IPS-11a (cell line): ENCODE results near the gene SNRNP200.

ENCODE experiments used
- H3K4me3 ChIP-seq: one replicate; pipeline ENCODE4 v1.5.1; 2013; ENCODE audit warnings: low read depth, low read length, control low read depth

The SNRNP200 gene

DNA sequence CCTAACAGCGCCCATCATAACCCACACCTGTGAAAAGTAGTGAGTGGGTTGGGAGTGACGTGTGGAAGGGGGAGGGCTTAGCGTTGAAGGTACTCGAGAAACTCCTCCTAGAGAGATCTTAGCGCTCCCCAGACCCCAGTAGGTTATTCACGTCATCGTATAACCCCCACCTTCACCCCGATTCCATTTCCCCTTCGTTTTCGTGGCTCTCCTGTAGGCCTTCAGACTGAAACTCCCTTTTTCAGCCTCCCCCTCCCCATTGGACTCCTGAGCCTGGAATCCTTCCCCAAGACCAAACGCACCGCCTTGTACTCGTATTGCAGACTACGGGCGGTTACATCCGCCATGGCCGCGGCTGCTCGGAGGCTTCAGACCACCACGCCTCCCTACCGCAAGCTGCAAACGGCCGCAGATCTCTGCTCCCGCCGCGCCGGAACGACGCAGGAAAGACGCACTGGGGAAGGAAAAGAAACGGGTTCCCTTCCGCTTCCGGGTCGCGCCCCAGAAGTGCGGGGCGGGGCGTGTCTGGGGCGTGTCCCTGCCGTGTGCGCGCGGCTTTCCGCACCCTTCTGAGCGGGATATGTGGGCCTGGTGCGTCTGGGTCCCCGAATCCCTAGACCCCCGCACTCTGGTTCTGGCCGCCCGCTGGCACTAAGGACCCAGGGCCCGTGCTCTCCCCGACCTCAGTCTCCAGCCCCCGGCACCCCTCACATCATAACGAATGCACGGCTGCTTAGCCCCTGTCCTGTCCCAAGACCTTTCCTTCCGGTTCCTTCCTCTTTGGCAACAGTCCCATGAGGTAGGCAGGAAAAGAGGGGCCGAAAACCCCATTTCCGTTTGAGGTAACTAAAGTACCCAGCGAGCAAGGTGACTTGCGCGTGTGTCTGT is at the start of gene SNRNP200:
TSS of gene SNRNP200 (minus strand) at position 456 of the 888 bp plus-strand sequence. CDS start at position 347, 109 bp downstream.
- H3K4me3 ChIP-seq, result peak within 1 kb of the TSS; percentile 91

DNA sequence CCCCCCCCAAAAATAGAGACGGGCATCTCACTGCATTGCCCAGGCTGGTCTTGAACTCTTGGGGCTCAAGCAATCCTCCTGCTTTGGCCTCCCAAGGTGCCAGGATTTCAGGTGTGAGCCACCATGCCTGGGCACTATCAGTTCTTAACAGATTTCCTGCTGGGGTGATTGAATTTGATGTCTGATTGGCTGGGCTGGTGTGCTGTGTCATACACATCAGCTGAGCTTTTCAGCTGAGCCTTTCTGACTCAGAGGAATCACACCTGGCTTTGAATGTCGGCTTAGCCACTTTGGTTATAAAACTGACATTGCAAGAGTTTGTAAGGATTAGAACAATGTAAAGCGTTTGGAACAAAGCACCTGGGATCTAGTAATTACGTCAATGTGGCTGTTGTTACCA is 49.1 kb upstream of the SNRNP200 start:
- no peak overlapping the region for H3K4me3 ChIP-seq

DNA sequence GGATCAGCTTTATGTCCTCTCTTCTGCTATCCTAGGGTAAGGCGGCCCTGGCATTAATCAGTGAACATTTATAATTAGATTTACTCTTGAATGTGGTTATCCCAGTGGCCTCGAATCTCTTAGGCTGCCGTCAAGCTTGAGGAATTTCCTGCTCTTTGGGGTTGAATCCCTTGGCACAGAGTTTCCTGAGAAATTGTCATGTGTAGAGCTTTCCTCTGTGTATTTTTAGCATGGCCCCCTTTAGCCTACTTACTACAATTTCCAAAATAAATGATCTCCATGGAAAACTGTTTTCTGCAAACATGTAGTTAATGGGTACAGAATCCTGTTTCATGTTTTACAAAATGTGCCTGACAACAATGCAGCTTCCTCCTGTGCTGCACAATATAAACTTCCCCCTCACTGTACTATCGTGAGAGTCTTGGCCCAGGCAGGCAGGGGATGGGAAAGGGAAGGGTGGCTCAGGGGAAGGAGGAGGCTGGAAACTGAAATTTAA is 48.3 kb upstream of the SNRNP200 start:
- no peak overlapping the region for H3K4me3 ChIP-seq

GRCh38 chr2:96353032-96353561 is 47.8 kb upstream of the SNRNP200 start:
- no peak overlapping the region for H3K4me3 ChIP-seq

DNA sequence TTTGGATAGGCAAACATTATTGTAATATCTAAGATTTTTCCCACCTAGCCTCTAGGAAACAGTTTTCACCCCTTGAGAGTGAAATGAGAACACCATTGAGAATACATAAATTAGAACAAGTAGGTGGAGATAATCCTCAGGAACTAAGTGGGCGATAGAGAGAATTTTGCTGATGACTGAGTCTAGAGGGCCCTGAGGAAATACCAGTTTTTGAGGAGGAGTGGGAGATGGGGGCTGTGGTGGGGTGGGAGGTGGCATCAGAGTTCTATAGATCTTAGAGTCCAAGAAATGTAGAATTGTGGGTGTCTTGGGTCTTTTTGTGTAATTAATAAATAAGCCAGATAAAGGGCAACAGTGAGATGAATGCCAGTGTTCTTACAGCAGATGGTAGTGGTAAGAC is 42.0 kb upstream of the SNRNP200 start:
- H3K4me3 ChIP-seq, result no peak overlapping the region

DNA sequence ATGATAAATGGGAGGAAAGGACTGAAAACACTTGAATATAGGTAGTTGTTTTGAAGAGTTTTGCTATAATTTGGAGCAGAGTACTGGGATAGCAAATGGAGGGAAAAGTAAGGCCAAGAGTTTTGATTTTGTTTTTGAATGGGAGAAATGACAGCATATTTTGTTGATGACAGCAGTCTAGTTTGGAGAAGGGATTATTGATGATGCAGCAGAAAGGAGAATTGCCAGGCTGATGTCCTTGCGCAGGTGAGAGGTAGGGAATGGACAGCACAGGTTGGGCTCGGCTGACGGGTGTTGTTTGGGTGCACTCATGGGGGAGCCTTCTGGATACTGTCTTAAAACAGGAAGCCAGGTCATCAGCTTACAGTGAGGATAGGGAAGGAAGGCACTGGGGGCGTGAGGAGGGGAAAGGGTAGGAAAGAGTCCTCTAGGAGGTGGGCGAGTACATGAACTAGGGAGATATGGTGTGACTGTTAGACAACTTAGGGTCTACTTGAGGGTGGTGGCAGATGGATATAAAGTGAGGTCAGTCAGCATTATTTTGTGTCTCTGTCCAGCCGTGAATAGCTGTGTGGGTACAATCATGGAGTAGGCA is 40.6 kb upstream of the SNRNP200 start:
- H3K4me3 ChIP-seq, result no peak overlapping the region

DNA sequence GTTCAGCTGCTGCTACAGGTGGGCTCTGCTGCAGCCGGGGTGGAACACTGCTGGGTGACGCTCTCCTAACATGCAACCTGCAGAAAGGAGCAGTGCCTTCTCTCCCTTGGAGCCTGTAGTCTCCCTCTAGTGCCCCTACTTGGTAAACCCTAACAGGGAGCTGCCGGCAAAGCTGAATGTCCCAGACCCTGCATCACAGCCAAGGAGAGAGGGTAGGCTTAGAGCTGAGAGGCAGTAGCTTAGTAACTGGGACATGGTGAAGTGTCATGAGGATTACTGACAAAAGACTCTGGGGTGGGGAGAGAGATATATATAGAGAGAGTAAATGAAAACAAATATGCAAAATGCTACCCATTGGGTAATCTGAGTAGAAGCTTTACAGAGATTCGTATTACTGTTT is 40.1 kb upstream of the SNRNP200 start:
- no peak overlapping the region for H3K4me3 ChIP-seq

GRCh38 chr2:96344011-96344410 is 38.7 kb upstream of the SNRNP200 start:
- H3K4me3 ChIP-seq, result no peak overlapping the region

- no peak overlapping the region for H3K4me3 ChIP-seq
Observed at GRCh38 chr2:96342085-96342484, 36.7 kb upstream of the SNRNP200 start.

DNA sequence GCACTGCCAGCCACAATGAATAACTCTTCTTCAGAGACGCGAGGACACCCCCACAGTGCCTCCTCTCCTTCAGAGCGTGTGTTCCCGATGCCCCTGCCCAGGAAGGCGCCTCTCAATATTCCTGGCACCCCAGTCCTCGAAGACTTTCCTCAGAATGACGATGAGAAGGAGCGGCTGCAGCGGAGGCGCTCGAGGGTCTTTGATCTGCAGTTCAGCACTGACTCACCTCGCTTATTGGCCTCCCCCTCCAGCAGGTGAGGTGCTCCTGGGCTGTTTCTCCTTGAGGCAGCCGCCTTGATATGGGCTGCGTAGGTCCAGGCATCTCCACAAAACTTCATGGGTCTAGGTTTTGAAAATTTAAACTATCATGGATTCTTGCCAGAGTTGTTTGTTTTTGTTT is 36.3 kb upstream of the SNRNP200 start:
- H3K4me3 ChIP-seq, result no peak overlapping the region

DNA sequence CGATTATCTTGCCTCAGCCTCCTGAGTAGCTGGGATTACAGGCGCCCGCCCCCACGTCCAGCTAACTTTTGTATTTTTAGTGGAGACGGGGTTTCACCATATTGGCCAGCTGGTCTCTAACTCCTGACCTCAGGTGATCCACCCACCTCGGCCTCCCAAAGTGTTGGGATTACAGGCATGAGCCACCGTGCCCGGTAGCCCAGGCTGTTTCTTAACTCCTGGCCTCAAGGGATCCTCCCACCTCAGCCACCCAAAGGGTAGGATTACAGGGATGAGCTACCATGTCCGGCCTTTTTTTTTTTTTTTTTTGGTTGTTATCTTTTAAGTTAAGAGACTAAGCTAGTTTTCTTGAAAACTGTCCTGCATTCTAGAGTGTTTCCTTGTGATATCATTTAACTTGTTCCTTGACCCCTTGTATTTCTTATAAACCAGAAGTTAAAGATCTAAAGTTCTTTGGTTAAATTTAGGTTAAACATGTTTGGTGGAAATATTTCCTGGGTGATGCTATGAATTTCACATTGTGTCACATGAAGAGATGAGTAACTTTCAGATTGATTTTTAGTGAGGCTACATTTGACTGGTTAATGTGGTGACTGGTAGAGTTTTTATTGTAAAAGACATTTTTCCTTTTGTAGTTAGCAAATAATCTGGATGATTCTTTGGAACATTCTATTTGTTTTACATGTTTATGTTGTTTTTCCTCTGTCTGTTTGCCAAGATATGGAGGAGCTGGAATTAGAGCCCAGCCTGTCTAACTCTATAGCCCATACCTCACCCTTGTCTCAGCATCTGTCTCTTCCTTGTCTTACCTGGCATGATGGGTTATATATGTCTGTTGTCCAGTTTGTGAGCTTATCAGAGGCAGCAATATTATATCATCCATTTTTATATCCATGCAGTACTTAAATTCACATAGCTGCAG is 35.4 kb upstream of the SNRNP200 start:
- H3K4me3 ChIP-seq, result no peak overlapping the region

DNA sequence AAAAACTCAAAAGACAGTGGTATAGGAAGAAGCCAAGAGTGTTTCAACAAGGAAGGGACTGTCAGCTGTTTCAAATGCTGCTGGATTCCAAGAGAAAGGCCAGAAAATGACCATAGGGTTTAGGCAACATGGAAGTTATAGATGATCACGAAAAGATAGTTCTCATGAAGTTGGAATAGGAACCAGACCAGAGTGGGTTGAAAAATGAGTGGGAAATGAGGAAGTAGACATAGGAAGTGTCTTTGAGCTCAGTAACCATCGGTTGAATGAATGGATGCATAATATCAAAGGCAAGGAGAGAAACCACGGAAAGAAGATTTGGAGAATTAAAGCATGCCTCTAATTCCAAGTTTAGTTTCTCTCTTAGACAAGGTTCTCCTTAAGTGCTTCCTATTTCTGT is 31.5 kb upstream of the SNRNP200 start:
- H3K4me3 ChIP-seq, result no peak overlapping the region

- H3K4me3 ChIP-seq, result peak overlapping the region; percentile 69
Observed at GRCh38 chr2:96336104-96336775, 30.9 kb upstream of the SNRNP200 start.

GRCh38 chr2:96333708-96334107 is 28.4 kb upstream of the SNRNP200 start:
- H3K4me3 ChIP-seq, result no peak overlapping the region

- no peak overlapping the region for H3K4me3 ChIP-seq
Observed at GRCh38 chr2:96330407-96330806, 25.1 kb upstream of the SNRNP200 start.

DNA sequence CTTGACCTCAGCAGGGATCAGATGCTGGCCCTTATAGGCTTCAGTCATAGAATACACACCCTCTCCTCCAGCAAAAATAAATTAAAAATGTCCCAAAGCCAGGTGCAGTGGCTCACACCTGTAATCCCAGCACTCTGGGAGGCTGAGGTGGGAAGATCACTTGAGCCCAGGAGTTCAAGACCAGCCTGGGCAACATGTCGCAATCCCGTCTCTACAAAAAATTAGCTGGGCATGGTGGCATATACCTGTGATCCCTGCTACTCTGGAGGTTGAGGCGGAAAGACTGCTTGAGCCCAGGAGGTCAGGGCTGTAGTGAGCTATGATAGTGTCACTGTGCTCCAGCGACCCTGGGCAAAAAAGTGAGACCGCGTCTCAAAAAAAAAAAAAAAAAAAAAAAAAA is 24.5 kb upstream of the SNRNP200 start:
- no peak overlapping the region for H3K4me3 ChIP-seq

DNA sequence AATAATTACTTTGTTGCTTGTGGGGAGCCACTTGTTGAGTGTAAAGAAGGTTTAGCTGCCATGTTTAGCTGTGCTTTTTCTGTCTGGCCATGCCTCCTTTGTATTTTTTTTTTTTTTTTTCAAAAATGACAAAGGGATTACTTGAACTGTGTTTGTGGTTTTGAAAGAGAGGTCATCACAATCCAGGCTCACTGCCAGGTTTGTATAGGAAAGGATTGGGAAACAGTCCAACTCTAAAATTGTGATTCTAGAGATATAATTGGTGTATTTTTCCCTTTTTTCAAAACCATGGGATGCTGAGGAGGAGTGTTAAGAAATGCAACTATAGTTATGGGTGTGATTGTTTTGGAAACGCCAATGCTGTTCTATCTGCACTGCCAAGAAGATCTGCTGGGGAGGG is 24.1 kb upstream of the SNRNP200 start:
- no peak overlapping the region for H3K4me3 ChIP-seq

GRCh38 chr2:96326990-96327820 is 21.9 kb upstream of the SNRNP200 start:
- H3K4me3 ChIP-seq, result no peak overlapping the region

- H3K4me3 ChIP-seq, result no peak overlapping the region
Observed at GRCh38 chr2:96326564-96326963, 21.2 kb upstream of the SNRNP200 start.

DNA sequence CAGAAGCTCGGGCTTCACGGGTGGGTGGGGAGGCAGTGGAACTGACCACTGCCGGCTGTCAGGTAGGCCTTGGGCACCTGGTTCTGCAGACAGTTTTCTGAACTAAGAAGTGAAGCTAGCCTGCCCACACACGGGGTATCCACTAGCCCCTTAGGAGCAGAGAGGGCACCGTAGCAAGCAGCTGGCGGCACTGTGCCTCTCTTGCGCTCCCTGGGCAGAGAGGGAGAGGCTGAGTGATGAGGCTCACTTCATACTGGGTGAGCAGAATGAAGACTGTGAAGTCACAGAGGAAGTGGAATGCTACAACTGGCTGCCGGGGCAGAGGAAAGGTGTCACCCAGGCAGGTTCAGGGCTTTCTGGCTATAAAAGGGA is 20.5 kb upstream of the SNRNP200 start:
- peak overlapping the region; percentile 50 for H3K4me3 ChIP-seq
